Eye (tissue), 1 donor: ENCODE results near the gene FCHSD2.
"Not testable (repeated sequence)": the region's sequence is repeated elsewhere in the genome, so short reads cannot be mapped to it uniquely, and the experiment has no call there.

Experiments used
- DNase-seq: peaks from one replicate; pipeline ENCODE4 v3.0.0-alpha.2; 2015

FCHSD2 gene

DNA sequence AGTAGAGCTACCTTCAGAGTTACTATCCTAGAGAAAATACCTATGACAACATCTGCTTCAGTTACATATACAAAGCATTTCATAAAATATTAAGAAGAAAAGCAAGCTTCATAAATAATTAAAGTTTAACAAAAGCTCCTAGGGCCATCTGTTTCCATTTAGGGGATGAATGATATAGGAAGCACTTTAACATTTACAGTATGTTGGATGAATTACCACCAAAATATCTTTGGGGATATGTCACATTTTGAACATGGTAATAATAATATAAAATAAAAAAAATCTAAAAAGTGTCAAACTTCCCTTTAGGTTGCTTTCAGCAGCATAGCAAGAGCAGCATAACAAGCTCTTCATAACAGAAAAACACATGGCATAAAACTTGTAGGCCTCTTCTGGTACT is 223.3 kb downstream of the FCHSD2 start:
- DNase-seq: peak; percentile 60

GRCh38 chr11:72912253-72912652 is 229.9 kb downstream of the FCHSD2 start:
- DNase-seq: no peak

DNA sequence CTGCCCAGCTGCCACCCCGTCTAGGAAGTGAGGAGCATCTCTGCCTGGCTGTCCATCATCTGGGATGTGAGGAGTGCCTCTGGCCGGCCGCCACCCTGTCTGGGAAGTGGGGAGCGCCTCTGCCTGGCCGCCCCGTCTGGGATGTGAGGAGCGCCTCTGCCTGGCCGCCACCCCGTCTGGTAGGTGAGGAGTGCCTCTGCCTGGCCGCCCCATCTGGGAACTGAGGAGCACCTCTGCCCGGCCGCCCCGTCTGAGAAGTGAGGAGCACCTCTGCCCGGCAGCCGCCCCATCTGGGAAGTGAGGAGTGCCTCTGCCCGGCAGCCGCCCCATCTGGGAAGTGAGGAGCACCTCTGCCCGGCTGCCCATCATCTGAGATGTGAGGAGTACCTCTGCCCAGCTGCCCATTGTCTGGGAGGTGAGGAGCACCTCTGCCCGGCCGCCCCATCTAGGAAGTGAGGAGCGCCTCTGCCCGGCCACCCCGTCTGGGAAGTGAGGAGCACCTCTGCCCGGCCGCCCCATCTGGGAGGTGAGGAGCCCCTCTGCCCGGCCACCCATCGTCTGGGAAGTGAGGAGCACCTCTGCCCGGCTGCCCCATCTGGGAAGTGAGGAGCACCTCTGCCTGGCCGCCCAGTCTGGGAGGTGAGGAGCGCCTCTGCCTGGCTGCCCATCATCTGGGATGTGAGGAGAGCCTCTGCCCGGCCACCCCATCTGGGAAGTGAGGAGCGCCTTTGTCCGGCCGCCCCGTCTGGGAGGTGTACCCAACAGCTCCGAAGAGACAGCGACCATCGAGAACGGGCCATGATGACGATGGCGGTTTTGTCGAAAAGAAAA is 232.3 kb downstream of the FCHSD2 start:
- not testable (repeated sequence) for DNase-seq

DNA sequence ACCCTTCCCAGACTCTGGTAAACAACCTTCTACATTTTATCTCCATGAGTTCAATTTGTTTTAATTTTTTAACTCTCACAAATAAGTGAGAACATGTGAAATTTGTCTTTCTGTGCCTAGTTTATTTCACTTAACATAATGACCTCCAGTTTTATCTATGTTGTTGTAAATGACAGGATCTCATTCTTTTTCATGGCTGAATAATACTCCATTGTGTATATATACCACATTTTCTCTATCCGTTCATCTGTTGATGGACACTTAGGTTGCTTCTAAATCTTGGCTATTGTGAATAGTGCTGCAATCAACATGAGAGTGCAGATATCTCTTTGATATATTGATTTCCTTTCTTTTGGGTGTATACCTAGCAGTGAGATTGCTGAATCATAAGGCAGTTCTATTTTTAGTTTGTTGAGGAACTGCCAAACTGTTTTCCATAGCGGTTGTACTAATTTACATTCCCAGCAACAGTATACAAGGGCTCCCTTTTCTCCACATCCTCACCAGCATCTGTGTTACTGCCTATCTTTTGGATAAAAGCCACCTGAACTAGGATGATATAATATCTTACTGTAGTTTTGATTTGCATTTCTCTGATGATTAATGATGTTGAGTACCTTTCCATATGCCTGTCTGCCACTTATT is 234.0 kb downstream of the FCHSD2 start:
- DNase-seq: no peak

DNA sequence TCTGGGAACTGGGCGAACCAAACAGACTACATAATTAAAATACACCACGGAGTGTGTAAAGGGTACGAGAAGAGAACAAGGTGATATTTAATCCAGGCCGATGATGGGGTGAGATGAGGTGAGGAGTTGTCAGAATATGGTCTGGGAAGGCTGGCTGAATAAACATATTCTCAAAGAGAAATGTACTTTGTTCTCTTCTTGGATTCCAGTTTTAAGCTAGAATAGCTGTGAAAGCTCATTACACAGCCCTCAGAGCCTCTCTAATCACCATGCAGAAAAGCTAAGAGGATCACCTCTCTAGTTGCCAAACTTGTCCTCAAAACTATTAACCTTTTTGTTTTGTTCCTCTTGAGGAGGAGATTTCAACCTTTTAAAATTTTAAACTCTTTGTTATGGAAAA is 238.1 kb downstream of the FCHSD2 start:
- no peak for DNase-seq

DNA sequence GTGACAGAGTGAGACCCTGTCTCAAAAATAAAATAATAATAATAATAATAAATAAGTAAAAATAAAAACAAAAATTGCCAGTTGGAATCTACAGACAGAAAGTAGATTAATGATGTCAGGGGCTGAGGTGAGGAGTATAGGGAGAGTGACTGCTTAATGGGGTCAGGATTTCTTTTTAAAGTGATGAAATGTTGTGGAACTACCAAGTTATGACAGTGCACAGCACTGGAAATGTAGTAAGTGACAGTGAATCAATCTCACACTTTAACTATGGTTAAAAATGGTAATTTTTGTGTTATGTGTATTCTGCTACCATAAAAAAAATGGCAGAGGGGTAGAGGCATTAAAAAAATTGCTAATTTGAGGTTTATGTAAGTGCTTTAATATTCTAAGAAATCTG is 240.7 kb downstream of the FCHSD2 start:
- no peak for DNase-seq

DNA sequence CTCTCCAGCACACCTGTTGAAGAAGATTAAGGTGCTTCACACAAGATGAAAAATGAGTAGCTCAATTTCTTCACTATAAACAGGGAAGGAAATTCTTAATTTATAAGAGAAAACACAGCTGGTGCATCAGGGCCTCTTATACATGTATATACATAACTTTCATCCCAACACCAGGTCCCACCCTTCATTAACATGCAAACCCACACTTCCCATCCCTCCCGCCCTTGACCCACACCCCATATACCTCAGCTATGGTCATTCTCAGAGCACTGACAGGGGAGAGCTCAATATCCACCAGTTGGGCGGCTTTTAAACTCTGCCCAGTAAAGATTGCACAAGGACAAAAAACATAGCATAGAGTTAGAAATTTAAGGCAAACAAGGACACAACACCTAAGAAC is 242.1 kb downstream of the FCHSD2 start:
- DNase-seq: no peak

DNA sequence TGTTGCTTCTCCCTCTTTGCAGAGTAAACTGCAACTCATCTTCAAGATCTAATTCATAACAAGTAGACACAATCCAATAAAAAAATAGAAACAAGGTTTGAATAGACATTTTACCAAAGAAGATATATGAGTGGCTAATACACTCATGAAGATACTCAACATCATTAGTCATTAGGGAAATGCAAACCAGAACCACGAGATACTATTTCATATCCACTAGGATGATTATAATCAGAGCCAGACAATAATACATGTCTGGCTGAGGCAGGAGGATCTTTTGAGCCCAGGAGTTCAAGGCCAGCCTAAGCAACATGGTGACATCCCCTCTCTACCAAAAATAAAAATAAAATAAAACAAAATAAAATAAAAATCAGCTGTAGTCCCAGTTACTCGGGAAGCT is 242.9 kb downstream of the FCHSD2 start:
- DNase-seq: no peak

- DNase-seq: no peak
These were observed 244.6 kb downstream of the FCHSD2 start for GRCh38 chr11:72897506-72897905.

GRCh38 chr11:72896431-72896830 is 245.7 kb downstream of the FCHSD2 start:
- DNase-seq: no peak

- DNase-seq: no peak
These were observed 251.2 kb downstream of the FCHSD2 start for GRCh38 chr11:72890881-72891280.

- no peak for DNase-seq
These were observed 255.5 kb downstream of the FCHSD2 start for GRCh38 chr11:72886619-72887018.

DNA sequence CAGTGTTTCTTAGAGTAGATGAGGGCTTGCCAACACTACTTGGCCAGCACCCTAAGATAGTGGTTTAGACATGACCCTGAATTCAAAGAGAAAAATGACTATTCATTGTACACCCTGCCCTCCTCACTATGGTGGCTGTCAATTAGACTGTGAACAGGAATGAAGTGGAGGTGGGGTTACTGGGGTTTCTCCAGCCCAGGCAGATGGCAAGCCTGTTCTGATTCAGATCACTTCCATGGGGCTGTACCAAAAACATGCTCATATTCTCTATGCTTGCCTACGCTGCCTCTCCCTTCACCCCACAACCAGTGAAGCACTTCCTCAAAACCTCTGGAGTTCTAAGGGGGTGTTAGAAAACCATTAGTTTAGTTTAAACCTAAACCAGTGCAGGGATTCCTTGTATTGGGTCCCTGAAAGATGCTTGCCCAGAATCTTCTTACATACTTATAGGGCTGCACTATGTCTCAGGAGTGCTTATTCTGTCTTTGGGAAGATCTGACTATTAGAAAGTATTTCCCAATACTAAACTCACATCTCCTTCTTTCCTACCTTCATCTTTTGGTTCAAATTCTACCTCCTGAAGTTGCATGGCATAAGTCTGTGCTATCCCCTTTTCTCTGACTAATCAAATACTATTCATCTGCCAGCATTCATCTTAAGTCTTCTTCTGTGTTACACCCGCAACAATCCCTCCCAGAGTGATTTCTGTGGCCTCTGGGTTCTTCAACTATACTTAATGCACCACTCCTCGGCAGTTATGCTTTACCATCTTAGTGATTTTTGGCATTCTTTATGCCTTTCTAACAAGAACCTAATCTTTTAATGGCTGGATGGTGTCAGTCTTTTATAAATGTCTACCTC is 256.1 kb downstream of the FCHSD2 start:
- DNase-seq: no peak

DNA sequence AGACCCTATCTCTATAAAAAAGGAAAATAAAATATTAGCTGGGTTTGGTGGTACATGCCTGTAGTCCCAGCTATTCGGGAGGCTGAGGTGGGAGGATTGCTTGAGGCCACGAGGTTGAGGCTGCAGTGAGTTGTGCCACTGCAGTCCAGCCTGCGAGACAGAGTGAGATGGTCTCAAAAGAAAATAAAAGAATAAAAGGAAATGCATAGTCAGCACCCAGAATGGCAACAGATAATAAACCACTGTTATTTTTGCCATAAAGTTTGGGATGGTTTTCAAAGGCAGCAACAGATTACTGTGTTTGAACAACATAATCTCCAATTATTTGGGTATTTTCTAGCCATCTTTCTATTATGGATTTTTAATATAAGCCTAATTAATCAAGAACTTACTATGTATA is 266.0 kb downstream of the FCHSD2 start:
- DNase-seq: no peak

- DNase-seq: no peak
These were observed 266.4 kb downstream of the FCHSD2 start for GRCh38 chr11:72875736-72876135.

- no peak for DNase-seq
These were observed 270.1 kb downstream of the FCHSD2 start for GRCh38 chr11:72872012-72872411.

GRCh38 chr11:72871119-72871518 is 271.0 kb downstream of the FCHSD2 start:
- DNase-seq: peak; percentile 15

GRCh38 chr11:72869831-72870230 is 272.3 kb downstream of the FCHSD2 start:
- DNase-seq: no peak

DNA sequence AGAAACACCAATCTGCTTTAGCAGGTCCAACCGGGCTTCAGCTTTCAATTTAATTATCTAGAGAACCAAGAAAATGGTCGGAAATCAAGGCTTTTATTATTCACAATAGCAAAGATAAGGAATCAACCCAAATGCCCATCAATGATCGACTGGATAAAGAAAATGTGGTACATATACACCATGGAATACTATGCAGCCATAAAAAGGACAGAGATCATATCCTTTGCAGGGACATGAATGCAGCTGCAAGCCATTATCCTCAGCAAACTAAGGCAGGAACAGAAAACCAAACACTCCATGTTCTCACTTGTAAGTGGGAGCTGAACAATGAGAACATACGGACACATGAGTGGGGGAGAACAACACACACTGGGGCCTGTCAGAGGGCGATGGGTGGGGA is 274.1 kb downstream of the FCHSD2 start:
- DNase-seq: no peak

- DNase-seq: peak; percentile 69
These were observed 277.1 kb downstream of the FCHSD2 start for GRCh38 chr11:72864702-72865655.

DNA sequence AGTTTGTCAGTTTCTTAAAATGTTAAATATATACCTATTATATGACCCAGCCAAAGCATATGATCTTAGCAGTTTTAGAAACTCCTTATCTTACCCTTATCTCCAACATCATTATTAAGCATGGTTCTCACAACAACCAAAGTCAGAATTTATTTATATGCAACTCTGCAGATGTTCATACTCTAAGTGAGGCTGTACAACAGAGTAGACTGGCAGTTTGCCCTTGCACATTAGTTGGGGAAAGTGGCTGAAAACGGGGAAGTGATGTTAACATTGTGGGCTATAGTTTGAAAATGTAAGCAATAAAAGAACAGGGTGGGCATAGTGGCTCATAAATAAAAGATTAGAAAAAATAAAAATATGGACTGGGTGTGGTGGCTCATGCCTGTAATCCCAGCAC is 278.2 kb downstream of the FCHSD2 start:
- DNase-seq: no peak

DNA sequence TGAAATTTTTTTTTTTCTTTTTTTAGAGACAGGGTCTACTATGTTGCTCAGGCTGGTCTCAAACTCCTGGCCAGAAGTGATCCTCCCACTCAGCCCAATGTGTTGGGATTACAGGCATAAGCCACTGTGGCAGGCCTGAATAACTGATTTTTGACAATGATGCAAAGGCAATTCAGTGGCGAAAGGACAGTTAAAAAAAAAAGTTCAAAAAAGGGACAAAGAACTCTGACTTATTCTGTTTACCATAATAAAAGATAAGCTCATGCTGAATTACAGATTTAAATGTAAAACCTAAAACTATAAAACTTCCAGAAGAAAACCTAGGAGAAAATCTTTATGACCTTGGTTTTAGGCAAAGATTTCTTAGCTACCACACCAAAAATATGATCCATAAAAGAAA is 279.0 kb downstream of the FCHSD2 start:
- no peak for DNase-seq
